Fibroblast of skin of back (primary cell): Measurements from ENCODE around the gene EIF4EBP3.
"Not testable (repeated sequence)": the region's sequence is repeated elsewhere in the genome, so short reads cannot be mapped to it uniquely, and the experiment has no call there.

Experiments
- DNase-seq: peaks from one replicate; pipeline ENCODE4 v3.0.0-alpha.2; 2013

Gene EIF4EBP3

DNA sequence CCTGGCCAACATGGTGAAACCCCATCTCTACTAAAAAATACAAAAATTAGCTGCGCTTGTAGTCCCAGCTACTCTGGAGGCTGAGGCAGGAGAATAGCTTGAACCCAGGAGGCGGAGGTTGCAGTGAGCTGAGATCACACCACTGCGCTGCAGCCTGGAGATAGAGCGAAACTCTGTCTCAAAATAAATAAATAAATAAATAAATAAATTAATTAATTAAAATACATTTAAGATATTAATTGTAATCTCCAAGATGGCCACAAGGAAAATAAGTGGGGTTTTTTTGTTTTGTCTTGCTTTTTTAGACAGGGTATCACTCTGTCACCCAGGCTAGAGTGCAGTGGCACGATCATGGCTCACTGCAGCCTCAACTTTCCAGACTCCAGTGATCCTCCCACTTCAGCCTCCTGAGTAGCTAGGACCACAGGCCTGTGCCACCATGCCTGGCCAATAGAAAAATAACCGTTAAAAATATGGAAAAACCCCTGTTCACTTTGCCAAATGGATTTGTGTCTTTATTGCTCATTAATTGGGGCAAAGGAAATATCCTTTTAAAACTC is 31.8 kb downstream of the EIF4EBP3 start:
- not testable (repeated sequence) for DNase-seq

DNA sequence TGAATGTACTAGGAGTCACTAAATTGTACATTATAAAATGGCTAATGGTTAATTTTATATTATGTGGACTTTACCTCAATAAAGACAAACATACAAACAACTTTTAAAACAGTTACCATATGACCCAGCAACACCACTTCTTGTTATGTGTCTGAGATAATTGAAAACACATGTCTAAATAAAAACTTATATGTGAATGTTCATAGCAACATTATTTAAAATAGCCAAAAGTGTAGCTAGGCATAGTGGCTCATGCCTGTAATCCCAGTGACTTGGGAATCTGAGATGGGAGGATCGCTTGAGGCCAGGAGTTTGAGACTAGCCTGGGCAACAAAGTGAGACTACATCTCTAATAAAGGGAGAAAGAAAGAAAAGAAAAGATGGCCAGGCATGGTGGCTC is 40.0 kb downstream of the EIF4EBP3 start:
- DNase-seq, result no peak

DNA sequence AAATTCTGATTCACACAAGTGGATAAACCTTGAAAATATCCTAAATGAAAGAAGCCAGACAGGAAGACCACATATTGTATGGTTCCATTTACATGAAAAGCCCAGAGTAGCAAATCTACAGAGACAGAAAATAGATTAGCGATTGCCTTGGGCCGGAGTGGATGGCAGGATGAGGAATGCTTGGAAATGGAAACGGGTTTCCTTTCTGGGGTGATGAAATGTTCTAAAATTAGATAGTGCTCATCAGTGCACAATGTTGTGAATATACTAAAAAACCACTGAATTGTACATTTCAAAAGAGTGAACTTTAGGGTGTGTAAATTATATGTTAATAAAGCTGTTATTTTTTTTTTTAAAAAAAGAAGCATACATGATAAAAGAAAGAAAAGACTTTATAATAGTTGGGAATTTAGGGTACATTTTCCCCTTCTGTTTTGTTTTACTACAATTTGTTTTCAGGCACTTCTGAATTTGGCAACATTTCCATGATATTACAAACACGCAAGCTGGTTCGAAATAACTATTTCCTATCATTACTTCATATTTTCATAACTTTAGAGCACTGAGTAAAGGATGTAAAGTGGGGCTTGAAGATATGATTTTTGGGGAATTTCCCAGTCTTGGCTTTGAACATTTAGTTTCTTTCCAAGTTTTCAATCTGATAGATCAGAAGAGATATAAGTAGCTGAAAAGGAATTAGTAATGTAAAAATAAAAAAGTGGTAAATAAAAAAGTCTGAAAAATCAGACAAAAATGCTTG is 41.0 kb downstream of the EIF4EBP3 start:
- peak; percentile 40 for DNase-seq

DNA sequence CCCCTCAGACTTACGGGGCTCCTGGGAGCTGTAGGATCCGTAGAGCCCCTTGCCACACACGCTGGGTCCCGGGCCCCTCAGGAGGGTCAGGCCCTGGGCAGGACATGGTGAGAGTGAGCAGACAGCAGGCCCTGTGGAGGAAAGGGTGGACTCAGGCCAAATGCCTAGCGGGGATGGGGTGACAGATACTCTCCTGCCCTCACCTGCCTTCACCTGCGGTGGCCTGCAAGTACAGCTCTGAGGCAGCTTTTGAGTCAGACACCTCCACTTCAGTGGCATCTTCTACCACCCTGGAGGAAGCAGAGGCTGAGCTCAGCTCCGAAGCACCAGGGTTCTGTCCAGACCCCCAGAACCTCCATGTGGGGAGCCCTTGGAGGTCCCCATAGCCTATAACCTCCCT is 43.4 kb downstream of the EIF4EBP3 start:
- no peak for DNase-seq

DNA sequence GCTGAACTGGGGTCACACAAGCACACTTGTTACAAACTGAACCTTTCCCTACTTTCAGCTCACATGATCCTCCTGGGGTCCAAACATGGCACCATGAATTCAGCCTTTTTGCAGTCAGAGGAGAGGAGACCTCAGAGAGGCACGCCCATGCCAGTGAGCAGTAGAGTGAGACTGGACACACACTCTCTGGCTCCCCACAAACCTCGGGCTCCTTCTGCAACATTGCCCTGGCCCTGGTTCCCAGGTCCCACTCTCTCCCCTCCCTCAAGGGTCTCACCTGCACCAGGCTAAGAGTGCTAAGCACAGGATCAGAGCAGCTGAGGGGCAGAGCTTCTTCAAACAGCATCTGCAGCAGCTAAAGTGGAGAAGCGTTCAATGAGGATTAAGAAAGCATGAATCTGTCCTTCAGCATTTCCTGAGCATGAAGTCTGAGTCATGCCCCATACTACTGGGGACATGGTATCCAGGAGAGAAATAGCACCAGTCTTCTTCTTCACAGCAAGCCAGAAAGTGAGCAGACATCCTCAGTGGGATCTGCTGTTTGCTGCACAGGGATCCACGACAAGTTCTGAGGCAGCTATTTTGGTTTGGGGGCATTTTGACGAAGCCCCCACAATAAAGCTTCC is 44.4 kb downstream of the EIF4EBP3 start:
- peak; percentile 75 for DNase-seq

DNA sequence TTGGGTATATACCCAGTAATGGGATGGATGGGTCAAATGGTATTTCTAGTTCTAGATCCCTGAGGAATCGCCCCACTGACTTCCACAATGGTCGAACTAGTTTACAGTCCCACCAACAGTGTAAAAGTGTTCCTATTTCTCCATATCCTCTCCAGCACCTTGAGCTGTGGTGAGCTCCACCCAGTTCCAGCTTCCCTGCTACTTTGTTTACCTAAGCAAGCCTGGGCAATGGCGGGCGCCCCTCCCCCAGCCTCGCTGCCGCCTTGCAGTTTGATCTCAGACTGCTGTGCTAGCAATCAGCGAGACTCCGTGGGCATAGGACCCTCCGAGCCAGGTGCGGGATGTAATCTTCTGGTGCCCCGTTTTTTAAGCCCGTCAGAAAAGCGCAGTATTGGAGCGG is 45.6 kb downstream of the EIF4EBP3 start:
- DNase-seq, result not testable (repeated sequence)

DNA sequence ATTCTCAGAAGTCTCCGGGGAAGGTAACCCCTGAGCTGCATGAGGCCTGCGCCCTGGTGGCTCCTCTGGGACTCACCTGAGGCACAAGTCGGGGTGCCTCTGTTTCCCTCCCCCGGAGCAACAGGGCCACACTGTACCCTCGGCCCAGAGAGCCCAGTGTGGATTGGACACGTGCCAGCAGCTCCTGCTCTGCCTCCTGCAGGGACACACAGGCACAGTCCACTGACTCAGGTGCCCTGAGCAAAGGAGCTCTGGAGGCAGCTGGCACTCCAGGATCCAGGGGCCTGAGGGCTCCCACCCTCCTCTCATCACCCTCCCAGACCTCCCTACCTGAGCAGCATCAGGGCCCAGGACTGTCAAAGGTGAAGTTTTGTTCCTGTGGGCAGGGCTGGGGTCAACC is 46.7 kb downstream of the EIF4EBP3 start:
- DNase-seq, result no peak

DNA sequence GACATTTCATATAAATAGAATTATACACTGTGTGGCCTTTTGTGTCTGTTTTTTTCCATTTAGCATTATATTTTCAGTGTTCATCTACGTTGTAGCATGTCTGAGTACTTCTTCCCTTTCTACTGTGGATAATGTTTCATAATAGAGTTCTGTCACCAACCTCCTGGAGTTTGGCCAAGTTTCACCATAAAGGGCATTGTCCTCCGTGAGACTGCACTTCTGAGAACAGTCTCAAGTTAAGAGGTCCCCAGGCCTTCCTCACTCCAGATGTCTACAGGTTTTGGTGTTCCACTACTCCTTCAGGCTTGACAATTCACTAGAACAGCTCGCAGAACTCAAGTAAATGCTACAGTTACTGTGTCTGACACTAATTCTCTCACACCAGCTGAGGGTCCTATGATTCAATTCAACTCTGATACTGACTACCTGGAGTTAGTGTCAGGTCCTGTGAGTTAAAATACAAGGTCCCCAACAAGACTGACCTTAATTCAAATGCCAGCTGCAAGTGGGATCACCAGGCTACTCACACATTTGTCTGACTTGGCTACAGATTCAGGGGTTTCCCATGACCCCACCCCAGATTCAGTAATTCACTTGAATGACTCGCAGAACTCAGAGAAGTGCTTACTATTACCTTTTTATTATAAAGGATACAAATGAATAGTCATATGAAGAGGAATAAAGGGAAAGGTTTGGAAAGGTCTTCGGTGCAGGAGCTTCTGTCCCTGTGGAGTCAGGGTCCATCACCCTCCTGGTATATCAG is 48.3 kb downstream of the EIF4EBP3 start:
- no peak for DNase-seq

DNA sequence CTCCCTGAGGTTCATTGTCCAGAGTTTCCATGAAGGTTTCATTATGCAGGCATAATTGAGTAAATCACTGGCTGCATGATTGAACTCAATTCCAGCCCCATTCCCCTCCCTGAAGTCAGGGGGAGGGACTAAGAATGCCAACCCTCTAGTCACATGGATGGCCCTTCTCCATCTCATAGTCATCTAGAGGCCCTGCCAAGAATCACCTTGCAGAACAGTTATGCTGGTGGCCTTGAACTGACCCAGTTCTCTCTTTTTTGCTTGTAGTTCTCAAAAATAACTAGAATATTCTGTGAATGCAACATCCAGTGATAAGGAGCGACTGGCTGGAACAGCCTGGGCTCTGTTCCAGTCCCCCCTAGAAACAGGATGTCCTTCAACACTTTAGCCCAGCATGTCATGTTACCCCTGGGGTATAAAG is 48.9 kb downstream of the EIF4EBP3 start:
- no peak for DNase-seq

DNA sequence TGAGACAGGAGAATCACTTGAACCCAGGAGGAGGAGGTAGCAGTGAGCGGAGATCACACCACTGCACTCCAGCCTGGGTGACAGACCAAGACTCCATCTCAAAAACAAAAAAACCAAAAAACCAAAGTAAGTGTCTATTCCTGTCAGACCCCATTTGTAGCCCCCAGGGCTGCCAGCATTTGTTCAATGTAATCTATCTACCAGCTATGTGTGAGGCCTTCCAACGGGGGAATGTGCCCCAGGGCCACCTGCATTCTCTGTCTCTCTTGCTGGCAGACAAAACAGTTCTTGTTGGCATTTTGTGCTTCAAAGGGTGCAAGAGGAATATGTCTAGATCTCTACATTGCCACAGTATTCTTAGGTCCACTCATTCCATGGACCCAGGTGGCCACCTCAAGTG is 51.4 kb downstream of the EIF4EBP3 start:
- no peak for DNase-seq
